ENCODE measurements around the gene GNG11.

DNA sequence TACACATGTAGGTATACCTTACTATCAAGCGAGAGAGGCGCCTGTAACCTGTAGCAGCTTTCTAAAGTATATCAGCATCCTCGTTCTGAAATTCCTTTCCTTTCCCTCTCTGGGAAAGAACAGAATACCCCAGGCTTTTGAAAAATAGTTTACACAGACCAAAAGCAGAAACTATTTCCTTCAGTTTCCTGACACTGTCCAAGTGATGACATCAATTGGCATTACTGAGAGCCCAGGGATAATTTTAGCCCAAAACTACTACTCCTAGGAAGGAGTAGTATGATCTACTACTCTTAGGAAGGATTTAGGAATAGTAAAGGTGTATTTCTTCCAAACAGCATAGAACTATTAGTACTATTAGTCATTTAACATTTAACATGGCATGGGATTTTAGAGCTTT lies 6.0 kb downstream of the GNG11 start:
- no peak for TF ChIP-seq POLR2AphosphoS5 (IDR thresholded peaks at IDR 0.05; ENCODE audit: low read depth, low read length)
- TF ChIP-seq REST (IDR thresholded peaks at IDR 0.05; ENCODE audit: insufficient read depth in 1 of 2, low read depth in 2 of 2, low read length in 2 of 2), result no peak
- TF ChIP-seq FOXP2 (optimal IDR thresholded peaks at IDR 0.05; ENCODE audit: borderline replicate concordance, extremely low read depth, extremely low read length, insufficient read depth), result no peak
